Stimulated activated naive CD4-positive, alpha-beta T cell (primary cell): ENCODE results near the gene CD22.
"Not testable (repeated sequence)": the region's sequence is repeated elsewhere in the genome, so short reads cannot be mapped to it uniquely, and the experiment has no call there.

ENCODE experiments used
- DNase-seq, 6 experiments: peaks; one replicate each; lab custom pipeline; 2025; lab: John Stamatoyannopoulos, UW

Gene CD22

DNA sequence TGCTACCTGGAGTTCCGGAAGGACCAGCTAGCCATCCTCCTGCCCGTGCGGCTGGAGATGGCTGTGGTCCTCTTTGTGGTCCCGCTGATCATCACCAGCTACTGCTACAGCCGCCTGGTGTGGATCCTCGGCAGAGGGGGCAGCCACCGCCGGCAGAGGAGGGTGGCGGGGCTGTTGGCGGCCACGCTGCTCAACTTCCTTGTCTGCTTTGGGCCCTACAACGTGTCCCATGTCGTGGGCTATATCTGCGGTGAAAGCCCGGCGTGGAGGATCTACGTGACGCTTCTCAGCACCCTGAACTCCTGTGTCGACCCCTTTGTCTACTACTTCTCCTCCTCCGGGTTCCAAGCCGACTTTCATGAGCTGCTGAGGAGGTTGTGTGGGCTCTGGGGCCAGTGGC is 30.4 kb downstream of the CD22 start:
- DNase-seq: not testable (repeated sequence)

DNA sequence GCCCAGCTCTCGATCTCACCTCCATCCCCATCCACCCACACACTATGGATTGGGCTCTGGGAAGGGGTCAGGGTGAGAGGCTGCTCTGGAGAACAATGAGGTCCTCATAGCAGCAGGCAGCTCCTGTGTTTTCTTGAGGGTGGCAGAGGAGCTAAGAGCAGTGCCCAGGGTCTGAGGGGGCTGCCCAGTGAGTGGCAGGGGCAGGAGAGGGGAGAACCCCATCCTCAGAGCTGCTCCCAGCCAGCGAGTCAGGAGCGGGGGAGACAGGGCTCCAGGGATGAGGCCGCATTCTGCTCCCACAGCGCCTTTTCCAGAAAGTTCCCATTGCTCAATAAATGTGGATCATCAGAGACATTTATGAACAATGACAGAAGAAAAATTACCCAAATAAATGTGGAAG is 31.1 kb downstream of the CD22 start:
- DNase-seq: not testable (repeated sequence)

DNA sequence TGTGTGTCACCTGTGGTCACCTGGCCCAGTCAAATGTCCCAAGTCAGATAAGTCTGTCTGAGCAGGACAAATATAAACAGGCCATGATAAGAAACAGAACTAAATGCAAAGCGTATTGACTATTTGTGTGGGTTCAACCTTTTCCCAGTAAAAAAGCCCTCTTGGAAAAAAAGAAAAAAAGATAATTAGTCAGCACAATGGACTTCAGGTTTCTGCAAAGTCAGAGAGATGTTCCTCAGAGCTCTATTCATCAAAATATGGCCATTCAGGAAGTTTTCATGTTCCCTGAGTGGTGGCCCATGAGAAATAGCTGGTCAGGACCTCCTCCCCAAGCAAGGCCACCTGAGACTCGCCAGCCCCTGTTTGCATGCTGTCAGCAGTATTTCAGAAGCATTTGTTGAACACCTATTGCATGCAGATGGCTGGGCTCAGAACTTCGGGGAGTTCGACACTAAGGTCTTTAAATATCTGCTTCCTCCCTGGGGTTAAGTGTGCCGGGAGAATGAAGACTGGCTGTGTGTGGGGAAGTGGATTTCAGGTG is 32.0 kb downstream of the CD22 start:
- DNase-seq: no peak

DNA sequence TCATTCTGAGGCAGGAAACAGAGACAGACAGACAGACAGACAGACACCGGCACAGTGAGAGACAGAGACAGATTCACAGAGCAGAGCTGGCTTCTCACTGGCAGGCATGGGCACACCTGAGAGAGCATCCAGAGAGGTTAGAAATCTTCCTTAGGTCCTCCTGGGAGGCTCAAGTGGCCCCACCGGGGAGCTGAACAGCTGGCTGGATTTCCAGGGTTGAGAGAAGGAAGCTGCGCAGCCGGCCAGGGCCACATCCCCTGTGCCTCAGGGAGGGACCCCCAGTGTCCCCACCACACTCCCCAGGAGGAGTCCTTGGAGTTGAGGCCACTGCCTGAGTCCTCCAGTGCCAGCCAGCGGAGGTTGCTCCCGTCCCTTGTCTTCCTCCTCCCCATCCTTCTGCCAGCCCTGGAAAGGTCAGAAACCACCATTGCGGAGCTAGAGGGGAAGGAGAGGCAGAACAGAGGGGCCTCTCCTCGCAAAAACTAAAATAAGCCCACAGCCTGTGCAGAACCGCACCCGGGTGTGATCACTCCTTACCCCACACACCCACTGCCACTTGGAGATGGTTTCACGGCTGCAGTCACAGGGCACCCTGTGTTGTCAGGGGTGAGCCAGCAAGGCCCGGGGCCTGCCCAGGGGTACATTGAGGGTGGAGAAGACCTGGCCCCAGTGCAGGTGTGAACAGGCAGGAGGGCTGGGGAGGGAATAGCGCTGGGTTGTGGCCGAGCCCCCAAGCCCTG is 33.4 kb downstream of the CD22 start:
- no peak for DNase-seq

DNA sequence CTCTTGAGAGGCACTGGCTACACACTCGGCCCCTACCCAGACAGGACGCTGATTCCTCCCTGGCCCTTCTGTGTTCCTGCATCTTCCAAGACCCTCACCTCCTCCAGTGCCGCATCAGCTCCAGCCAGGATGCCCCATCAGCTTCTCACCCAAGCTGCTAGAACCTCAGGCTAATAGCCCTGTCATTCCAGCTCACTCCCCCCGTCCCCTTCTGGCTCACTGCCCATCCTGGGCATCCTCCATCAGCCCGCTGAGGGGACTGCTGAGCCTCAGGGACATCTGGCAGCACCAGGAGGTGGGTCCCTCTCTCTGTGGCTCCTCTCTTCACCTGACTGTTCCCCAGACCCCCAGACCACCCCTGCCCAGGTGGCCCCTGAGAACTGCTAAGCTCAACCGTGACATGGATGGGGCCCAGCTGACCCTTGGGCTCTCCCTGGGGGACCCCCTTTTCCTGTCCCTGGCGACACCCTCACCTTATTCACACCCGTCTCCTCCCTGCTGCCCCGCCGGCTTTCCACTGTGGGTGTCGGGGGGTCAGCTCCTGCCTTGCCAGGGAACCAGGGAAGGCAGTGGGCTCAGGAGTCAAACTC is 34.1 kb downstream of the CD22 start:
- DNase-seq: no peak

DNA sequence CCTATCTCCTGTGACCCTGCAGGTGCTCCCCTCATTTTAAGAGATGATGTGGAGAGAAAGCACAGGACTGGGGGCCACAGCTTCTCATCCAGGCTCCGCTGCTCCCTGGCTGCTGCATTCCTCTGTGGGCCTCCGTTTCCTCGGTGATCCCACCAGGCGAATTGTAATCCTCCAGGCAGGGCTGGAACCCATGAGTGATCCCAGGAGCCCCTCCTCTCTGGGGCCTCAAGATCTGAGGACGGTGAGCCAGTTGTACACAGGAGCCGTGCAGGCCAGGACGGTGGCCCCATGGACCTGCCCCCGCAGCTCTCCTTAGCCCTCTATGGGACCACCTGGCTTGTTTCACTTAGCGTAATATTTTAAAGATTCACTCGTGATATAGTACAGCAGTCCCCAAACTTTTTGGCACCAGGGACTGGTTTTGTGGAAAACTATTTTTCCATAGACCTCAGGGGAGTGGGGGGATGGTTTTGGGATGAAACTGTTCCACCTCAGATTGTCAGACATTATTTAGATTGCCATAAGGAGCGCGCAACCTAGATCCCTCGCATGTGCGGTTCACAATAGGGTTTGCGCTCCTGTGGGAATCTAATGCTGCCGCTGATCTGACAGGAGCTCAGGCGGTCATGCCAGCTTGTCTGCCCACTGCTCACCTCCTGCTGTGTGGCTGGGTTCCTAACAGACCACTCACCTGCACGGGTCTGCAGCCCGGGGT is 34.9 kb downstream of the CD22 start:
- DNase-seq: no peak

DNA sequence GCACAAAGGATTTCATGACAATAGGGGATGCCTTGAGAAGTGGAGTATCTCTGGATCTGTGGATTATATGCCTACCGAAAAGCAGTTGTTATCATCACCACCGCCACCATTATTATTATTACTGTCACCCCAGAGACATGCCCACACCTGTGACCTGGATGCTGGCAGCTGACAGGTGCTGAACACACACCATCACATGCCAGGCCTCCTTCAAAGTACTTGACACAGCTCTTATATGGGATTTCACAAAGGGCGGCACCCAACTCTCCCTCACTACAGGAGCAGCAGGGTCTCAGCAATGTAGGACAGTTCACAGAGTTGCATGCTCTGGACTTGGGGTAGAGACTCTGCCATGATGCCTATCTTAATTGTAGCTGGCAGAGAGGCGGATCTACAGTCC is 36.3 kb downstream of the CD22 start:
- no peak for DNase-seq

DNA sequence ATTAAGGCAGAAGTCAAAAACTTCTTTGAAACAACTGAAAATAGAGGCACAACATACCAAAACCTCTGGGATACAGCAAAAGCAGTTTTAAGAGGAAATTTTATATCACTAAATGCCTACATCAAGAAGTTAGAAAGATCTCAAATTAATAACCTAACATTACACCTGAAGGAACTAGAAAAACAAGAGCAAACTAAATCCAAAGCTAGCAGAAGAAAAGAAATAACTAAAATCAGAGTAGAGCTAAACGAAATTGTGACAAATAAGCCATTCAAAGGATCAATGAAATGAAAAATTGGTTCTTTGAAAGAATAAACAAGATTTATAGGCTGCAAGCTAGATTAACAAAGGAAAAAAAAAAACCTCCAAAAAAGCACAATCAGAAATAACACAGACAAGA is 39.4 kb downstream of the CD22 start:
- DNase-seq: no peak

DNA sequence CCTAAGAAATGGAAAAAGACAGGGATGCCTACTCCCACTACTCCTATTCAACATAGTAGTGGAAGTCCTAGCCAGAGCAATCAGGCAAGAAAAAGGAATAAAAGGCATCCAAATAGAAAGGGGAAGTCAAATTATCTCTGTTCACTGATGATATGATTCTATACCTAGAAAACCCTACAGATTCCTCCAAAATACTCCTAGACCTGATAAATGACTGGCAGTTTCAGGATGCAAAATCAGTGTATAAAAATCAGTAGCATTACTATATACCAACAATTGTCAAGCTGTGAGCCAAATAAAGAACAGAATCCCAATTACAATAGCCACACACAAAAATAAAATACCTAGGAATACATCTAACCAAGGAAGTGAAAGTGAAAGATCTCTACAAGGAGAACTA is 40.5 kb downstream of the CD22 start:
- DNase-seq: no peak

DNA sequence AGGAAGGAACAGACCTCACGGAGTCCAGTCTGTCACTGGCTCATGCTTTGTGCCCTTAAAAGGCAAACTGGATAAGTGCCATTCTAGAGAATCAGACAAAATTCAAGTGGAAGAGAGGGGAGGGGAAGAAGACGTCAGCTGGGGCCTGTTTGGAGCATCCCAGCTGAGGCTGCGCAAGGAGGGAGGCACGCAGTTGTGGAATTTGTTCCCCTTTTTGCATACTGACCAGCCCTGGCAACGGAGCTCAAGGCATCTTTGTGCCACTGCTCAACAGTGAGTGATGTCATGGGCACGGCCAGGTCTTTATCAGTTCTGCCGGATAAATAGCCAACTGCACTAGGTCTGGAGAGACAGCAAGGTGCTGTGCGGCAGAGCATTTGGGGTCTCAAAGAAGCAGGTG is 41.7 kb downstream of the CD22 start, which contains the start of gene GPR42:
Gene GPR42 (plus strand): TSS at position 347 of the 400 bp plus-strand sequence. CDS start 292 bp downstream, outside the sequence.
- DNase-seq: no peak

DNA sequence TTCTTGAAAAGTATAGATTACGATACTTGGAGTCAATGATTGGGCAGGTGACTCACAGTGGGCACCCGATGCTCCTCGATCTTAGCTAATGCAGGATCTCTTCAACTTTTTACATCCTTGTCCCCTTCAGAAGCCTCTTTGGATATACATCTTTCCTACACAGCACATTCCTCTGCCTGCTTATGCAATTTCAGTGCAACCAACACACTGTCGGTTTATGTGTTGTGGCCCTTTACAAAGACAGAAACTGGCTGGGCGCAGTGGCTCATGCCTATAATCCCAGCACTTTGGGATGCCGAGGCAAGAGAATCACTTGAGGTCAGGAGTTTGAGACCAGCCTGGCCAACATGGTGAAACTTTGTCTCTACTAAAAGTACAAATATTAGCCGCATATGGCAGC is 44.5 kb downstream of the CD22 start:
- DNase-seq: no peak

DNA sequence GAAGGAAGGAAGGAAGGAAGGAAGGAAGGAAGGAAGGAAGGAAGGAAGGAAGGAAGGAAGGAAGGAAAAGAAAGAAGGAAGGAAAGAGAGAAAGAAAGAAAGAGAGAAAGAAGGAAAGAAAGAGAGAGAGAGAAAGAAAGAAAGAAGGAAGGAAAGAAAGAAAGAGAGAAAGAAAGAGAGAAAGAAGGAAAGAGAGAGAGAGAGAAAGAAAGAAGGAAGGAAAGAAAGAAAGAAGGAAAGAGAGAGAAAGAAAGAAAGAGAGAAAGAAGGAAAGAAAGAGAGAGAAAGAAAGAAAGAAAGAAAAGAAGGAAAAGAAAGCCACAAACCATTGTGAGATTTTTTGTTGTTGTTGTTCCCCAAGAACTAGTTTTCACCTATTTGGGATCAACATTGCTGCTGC is 45.0 kb downstream of the CD22 start:
- not testable (repeated sequence) for DNase-seq

DNA sequence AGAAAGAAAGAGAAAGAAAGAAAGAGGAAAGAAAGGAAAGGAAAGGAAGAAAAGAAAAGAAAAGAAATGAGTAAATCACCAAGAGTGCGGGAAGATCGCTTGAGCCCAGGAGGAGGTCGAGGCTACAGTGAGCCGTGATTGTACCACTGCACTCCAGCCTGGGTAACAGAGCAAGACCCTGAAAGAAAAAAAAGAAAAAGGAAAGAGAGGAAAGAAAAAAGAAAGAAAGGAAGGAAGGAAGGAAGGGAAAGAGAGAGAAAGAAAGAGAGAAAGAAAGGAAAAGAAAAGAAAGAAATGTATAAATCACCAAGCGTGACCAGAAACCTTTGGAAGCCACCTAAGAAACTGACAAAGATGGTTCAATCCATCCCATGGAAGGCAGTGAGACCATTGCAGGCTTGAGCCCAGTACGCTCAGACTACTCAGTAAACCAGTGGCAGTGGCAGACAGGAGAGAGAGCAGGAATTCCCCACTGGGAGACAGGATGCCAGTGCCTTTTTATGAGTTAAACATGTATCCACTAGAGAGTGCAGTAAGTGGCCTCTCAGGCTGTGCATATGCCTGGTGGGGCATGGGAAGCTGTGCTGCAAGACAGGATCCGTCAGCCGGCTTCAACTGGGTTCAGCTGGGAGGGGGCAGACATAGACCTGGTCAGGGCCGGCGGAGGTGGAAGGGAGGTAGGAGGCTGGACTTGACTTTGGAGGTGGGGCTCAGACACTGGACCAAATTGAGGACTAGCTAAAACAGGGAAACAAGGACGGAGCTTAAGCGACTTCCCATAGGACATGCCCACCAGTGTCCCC is 46.7 kb downstream of the CD22 start:
- no peak for DNase-seq

DNA sequence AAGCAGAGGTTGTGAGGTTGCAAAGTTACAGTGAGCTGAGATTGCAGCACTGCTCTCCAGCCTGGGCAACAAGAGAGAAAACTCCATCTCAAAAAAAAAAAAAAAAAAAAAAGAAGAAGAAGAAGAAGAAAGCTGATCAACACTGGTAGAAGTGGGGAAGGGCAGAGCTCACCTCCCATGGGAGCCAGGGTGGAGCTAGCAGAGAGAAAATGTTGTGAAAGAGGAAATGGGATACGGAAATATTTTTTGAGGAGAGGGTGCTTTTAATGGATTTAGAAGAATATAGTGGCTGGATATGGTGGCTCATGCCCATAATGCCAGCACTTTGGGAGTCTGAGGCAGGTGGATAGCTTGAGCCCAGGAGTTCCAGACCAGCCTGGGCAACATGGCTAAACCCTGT is 48.7 kb downstream of the CD22 start:
- no peak for DNase-seq

DNA sequence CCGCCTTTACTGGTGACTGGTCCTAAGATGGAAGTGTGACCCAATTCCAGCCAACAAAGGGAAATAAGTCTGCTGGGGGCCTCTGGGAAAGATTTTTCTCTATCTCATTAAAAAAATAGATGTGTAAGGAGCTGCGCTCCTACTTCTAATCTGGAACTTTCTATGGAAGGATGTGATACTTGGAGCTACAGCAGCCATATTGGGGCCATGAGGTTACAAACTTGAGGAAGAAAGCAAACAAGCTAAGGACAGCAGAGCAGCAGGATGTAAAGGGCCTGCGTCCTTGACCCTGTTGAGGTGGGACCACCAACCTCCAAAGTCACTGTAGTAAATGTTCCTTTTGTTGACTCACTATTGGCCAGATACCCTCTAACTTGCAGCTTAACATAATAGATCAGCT is 49.4 kb downstream of the CD22 start:
- no peak for DNase-seq

DNA sequence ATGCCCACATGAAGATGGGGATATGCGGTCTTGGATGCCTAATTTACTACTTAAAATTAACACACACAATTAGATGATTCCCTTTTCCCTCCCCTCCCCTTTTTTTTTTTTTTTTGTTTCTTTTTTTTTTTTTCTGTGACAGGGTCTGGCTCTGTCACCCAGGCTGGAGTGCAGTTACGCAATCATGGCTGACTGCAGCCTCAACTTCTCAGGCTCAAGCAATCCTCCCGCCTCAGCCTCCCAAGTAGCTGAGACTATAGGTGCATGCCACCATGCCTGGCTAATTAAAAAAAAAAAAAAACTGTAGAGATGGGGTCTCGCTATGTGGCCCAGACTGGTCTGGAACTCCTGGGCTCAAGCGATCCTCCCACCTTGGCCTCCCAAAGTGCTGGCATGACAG is 50.6 kb downstream of the CD22 start:
- DNase-seq: not testable (repeated sequence)

DNA sequence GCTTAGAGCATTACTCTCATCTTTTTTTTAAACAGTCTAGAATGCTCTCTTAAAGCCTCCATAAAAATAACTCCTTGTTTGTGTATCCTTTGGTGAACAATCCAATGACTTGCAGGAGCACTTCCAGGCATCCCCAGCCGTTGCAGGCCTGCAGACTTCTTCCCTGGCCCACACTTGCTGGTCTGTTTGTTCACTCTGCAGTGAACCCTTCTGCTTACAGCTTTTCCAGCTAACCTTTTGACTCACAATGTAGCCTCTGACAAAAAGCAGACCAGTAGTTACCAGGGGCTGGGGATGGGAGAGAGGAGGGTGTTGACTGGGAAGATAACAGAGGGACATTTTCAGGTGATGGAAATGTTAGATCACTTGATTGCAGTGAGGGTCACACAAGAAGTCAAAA is 51.0 kb downstream of the CD22 start:
- no peak for DNase-seq

DNA sequence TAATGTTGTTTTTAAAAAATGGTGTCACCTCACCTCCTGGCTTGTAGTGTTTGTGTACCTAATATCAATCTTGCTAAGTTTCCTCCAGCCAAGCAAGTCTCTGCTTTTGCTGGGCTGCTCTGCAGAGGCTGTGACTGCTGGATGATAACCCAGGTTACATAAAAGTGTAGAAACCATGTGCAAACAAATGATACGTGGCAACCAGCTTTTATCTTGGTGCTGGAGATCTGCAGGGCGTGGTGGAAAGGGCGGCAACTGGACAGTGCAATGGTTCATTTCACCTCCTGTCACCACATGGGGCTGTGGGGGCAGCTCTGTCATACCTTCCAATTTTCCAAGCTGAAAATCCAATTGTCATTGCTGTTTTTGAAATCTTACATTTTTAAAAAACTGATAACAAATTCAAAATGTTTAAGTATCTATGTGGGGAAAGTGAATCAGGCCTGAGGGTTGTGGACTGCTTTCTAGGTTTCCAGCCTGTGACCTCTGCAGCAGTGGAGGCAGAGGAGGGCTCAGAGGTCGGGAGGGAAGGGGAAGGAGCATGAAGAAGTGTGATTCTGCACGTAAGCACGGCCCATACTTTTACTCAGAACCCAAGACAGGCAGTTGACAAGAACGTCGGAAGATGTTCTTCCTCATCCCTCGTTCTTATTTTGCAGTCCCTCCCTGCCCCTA is 51.6 kb downstream of the CD22 start:
- DNase-seq: no peak

DNA sequence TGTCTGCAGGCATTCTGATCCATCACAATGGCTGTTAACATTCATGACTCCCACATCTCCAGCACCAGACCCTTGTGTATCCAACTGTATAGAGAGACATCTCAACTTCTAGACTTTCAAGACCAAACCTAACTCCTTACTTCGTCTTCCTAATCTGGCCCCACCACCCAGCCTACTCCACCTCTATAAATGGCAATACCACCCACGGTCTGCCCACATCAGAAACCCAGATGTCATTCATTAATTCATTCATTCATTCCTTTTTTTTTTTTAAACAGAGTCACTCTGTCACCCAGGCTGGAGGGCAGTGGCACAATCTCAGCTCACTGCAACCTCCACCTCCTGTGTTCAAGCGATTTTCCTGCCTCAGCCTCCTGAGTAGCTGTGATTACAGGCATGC is 52.3 kb downstream of the CD22 start:
- DNase-seq: no peak

DNA sequence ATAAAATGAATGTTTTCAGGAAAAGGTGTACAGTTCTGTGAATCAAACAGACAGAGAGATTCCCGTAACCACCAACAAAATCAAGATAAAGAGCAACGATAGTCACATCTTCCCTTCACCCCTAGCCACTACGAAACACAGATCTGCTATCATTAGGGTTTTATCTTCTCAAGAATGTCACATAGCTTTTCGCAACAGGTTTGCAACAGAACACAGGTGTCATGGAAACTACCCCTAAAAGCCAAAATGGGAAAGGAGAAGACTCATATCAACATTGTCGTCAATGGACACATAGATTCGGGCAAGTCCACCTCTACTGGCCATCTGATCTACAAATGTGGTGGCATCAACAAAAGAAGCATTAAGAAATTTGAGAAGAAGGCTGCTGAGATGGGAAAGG is 52.9 kb downstream of the CD22 start:
- DNase-seq: no peak

DNA sequence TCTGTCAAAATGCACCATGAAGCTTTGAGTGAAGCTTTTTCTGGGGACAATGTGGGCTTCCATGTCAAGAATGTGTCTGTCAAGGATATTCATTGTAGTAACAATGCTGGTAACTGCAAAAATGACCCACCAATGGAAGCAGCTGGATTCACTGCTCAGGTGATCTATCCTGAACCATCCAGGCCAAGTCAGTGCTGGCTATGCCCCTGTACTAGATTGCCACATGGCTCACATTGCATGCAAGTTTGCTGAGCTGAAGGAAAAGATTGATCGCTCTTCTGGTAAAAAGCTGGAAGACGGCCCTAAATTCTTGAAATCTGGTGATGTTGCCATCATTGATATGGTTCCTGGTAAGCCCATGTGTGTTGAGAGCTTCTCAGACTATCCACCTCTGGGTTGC is 54.5 kb downstream of the CD22 start:
- DNase-seq: no peak
